Measurements from ENCODE around the gene SNX9. TPM values are rescaled to one million over a fixed set of nuclear protein-coding genes. Genes with fewer than 3 reads are reported as not detected.

The SNX9 gene
- total and polyA plus RNA-seq, 10 of the 15 experiments (the other 5 are each of a cell fraction or from before 2014, with no cell fraction given) = 0.03 to 2.0 (median 0.37) TPM

DNA sequence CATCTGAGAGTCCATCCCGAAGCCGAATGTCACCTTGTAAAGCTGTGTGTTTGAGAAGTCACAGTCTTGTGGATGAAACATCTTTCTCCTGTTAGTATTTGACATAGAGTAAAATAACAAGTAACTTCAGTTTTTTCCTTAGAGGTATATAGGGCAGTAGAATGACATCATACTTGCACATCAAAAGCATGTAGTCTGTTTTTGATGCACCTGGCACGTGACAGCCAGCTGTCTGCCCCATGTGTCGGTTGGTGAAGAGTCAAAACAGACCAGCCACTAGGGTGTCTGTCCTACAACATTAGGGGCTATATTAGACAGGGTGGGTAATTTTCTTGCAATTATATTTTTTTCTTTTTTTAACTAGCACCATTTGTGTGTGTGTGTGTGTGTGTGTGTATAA, 70.2 kb downstream of the SNX9 start:
- ATAC-seq = peak; percentile 41; the same call in 2 of the 3 replicates

More for the DNA sequence above, 70.2 kb downstream of the SNX9 start:
- no peak overlapping the region for H3K4me3 ChIP-seq
- FAIRE-seq (no peak), DNase-seq (ENCODE audit: low read depth, low spot score) (no peak)
- no TSS peak for BruUV-seq (replicated peaks)
- H3K9ac ChIP-seq (ENCODE audit: control insufficient read depth, insufficient read depth, low read length) = no peak overlapping the region
- no peaks in the 10 kb centered on the region for H3K36me3 ChIP-seq (ENCODE audit: control insufficient read depth in 2 of 2, insufficient read depth in 2 of 2, low read length in 1 of 2)
- intact Hi-C loops (cut with micrococcal nuclease; ENCODE audit: unreplicated experiment) = no loop called here
- ChIA-PET CTCF (interaction anchor here (0.7 to 1.8 kb wide), 4 partner anchors 9 to 179 kb away, joined by 3 to 7 read pairs (median 4); no protein-coding TSS in a partner anchor), SMC1A (ENCODE audit: uncharacterized antibody, unreplicated experiment) (interaction anchor here (1.2 to 1.4 kb wide), 3 partner anchors 9 to 179 kb away, joined by 3 read pairs; no protein-coding TSS in a partner anchor), POLR2A (interaction anchor here (1.2 kb wide), 1 partner anchor 9 kb away, joined by 4 read pairs; no protein-coding TSS in a partner anchor), RAD21 (ENCODE audit: unreplicated experiment) (interaction anchor here (0.9 kb wide), 1 partner anchor 15 kb away, joined by 4 read pairs; no protein-coding TSS in a partner anchor)
- H3K9me3 ChIP-seq (replicated peaks; ENCODE audit: control insufficient read depth, insufficient read depth, low read length) = no peaks in the 10 kb centered on the region
- WGBS (ENCODE audit: insufficient coverage, insufficient replicate concordance, low lambda C conversion rate, missing lambda C conversion rate) = 61% methylated on average over 4 of the region's 4 CpGs
- no peaks in the 10 kb centered on the region for H3K79me2 ChIP-seq (ENCODE audit: control insufficient read depth, insufficient read depth, low read length)
- no peak overlapping the region for H3K27ac ChIP-seq (ENCODE audit: control insufficient read depth, insufficient read depth)
- no peak overlapping the region for H2AFZ ChIP-seq (ENCODE audit: control insufficient read depth, low read depth, low read length)
- in situ Hi-C loops (cut with MboI) = no loop called here
- H3K4me2 ChIP-seq (ENCODE audit: control insufficient read depth, insufficient read depth) = no peak overlapping the region
- no peaks in the 10 kb centered on the region for H4K20me1 ChIP-seq (ENCODE audit: control insufficient read depth, insufficient read depth)
- no peaks in the 10 kb centered on the region for H3K27me3 ChIP-seq (replicated peaks in 1 of 2; ENCODE audit: control insufficient read depth in 2 of 2, insufficient read depth in 2 of 2, low read length in 1 of 2)
- TF ChIP-seq ASH2L (IDR thresholded peaks at IDR 0.05; ENCODE audit: borderline replicate concordance, low read depth) (no peak), BHLHE40 (IDR thresholded peaks at IDR 0.05; ENCODE audit: borderline replicate concordance in 1 of 2, low read depth in 2 of 2, low read length in 1 of 2) (peak; percentile 68 to 72), MLLT1 (IDR thresholded peaks at IDR 0.05) (no peak), ATF7 (IDR thresholded peaks at IDR 0.05; ENCODE audit: low read depth) (peak; percentile 75), YY1 (IDR thresholded peaks at IDR 0.05; ENCODE audit: low read depth, low read length) (no peak), USF1 (IDR thresholded peaks at IDR 0.05; ENCODE audit: borderline replicate concordance, extremely low read length, insufficient read depth, low read depth, low read length) (peak; percentile 20), RAD51 (IDR thresholded peaks at IDR 0.05) (peak; percentile 38; the same call in 1 of the 2 replicates)
- H3K4me1 ChIP-seq (ENCODE audit: control insufficient read depth, insufficient read depth, low read length) = no peaks in the 10 kb centered on the region
